ENCODE results near the gene ANKEF1.
"Not testable (repeated sequence)": the region's sequence is repeated elsewhere in the genome, so short reads cannot be mapped to it uniquely, and the experiment has no call there.

ANKEF1 gene

DNA sequence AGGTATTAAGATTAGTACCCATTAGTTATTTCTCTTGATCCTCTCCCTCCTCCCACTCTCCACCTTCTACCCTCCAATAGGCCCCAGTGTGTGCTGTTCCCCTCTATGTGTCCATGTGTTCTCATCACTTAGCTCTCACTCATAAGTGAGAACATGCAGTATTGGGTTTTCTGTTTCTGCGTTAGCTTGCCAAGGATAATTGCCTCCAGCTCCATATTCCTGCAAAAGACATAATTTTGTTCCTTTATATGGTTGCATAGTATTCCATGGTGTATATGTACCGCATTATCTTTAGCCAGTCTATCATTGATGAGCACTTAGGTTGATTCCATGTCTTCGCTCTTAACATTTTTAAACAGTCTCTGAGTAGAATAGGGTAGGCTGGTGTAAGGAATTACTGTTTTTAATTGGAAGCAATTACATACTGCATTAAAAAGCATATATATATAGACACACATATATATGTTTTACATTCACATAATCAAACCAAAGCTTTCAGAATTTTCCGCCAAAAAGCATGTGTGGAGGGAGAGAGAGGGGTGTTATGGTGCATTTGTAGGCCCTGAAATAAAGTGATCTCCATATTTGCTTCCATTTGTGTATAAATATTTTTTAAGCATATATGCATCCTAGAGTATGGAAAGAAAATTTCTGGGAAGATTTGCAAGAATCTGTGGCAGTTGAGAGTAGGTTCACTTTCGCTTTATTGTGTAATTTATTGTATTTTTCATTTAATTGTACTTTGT lies 709 bp upstream of the ANKEF1 start:
- Histone ChIP-seq H3K27me3 (ENCODE audit: insufficient read depth, low read length) (no peaks in the 10 kb centered on the region), H3K9me2 (ENCODE audit: low read depth, low read length) (no peaks in the 10 kb centered on the region), H3K4me1 (ENCODE audit: insufficient read depth, low read length, severe bottlenecking) (peaks cover 6% of the 10 kb centered on the region), H4K20me1 (ENCODE audit: insufficient read depth, low read length) (no peaks in the 10 kb centered on the region), H3K9ac (ENCODE audit: low read length) (no peak overlapping the region), H3K36me3 (ENCODE audit: insufficient read depth, low read length) (no peaks in the 10 kb centered on the region), H3K9me3 (ENCODE audit: low read length) (no peaks in the 10 kb centered on the region), H2AFZ (ENCODE audit: low read length) (no peak overlapping the region), H3K27ac (ENCODE audit: low read depth, low read length, poor library complexity, severe bottlenecking) (no peak overlapping the region), H3K79me2 (ENCODE audit: insufficient read depth, low read length) (no peaks in the 10 kb centered on the region), H3K4me3 (ENCODE audit: low read depth, low read length, poor library complexity, severe bottlenecking) (no peak overlapping the region), H3F3A (ENCODE audit: insufficient read depth, low read length) (no peaks in the 10 kb centered on the region), H3K4me2 (ENCODE audit: low read length) (no peak overlapping the region)
- TF ChIP-seq, protein P1, sequence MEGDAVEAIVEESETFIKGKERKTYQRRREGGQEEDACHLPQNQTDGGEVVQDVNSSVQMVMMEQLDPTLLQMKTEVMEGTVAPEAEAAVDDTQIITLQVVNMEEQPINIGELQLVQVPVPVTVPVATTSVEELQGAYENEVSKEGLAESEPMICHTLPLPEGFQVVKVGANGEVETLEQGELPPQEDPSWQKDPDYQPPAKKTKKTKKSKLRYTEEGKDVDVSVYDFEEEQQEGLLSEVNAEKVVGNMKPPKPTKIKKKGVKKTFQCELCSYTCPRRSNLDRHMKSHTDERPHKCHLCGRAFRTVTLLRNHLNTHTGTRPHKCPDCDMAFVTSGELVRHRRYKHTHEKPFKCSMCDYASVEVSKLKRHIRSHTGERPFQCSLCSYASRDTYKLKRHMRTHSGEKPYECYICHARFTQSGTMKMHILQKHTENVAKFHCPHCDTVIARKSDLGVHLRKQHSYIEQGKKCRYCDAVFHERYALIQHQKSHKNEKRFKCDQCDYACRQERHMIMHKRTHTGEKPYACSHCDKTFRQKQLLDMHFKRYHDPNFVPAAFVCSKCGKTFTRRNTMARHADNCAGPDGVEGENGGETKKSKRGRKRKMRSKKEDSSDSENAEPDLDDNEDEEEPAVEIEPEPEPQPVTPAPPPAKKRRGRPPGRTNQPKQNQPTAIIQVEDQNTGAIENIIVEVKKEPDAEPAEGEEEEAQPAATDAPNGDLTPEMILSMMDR (IDR thresholded peaks at IDR 0.05; ENCODE audit: low read length): no peak
- TF ChIP-seq EZH2 (IDR thresholded peaks at IDR 0.05; ENCODE audit: borderline replicate concordance, low read length): no peak

DNA sequence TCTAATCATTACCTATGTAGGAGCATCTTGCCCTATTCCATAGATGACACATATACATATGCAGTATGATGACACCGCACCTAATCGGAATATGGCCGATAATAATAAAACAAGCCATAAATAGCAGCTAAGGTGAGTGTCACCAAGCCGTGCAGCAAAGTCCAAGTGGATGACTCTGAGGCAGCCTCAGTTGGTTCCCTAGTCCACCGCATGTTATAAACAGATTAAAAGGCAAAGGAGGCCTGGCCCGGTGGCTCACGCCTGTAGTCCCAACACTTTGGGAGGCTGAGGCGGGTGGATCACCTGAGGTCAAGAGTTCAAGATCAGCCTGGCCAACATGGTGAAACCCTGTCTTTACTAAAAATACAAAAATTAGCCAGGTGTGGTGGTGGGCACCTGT lies 1.5 kb downstream of the ANKEF1 start:
- not testable (repeated sequence) for H3K4me1 ChIP-seq (ENCODE audit: insufficient read depth, low read length, severe bottlenecking); H3K4me2 ChIP-seq (ENCODE audit: low read length); H3K79me2 ChIP-seq (ENCODE audit: insufficient read depth, low read length); H3F3A ChIP-seq (ENCODE audit: insufficient read depth, low read length); H3K9ac ChIP-seq (ENCODE audit: low read length); H4K20me1 ChIP-seq (ENCODE audit: insufficient read depth, low read length); H3K36me3 ChIP-seq (ENCODE audit: insufficient read depth, low read length); H3K27ac ChIP-seq (ENCODE audit: low read depth, low read length, poor library complexity, severe bottlenecking); H3K4me3 ChIP-seq (ENCODE audit: low read depth, low read length, poor library complexity, severe bottlenecking); H3K9me2 ChIP-seq (ENCODE audit: low read depth, low read length); H3K9me3 ChIP-seq (ENCODE audit: low read length); H3K27me3 ChIP-seq (ENCODE audit: insufficient read depth, low read length); H2AFZ ChIP-seq (ENCODE audit: low read length)

DNA sequence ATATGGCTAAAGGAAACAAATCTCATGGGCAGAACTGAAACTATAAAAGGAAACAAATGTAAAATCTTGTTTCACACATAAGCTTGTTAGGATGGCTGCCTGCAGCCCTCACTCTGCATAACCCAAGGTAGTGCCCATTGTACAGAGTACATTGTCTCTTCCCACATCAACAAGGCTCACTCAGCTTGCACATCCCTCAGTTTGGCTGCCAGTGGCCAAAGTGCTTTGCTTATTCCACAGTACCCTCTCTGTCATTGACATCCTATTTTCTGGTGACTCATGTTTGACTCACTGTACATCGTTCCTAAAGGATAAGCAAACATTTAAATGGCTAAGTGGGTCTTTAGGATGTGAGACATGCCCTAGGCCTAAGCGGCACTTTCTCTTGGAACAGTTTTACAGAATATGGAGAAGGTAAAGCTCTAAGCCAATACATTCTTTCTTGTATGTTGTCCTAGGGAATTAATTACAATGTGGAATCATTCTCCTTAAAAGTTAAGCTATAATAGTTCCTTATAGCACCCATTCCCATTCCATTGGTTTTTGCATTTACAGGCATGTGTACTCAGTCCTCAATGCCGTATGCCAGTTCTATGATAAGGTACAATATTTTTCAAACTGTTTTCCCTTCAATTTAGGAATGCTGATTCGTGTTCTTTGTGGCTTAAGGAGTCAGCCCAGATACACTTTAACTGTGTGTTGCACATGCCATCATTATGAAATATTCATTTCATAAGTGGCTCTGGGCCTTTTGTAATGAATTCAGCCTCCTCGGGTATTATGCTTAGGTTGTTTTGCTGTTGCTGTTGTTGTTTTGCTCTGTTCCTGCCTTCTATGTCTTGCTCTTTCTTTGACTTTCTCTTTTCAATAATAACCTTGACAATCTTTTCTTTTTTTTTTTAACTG lies 5.5 kb downstream of the ANKEF1 start:
- no peak overlapping the region for H3K27ac ChIP-seq (ENCODE audit: low read depth, low read length, poor library complexity, severe bottlenecking)
- no peak overlapping the region for H3K4me2 ChIP-seq (ENCODE audit: low read length)

More for the DNA sequence above, 5.5 kb downstream of the ANKEF1 start:
- Histone ChIP-seq H3K9me3 (ENCODE audit: low read length) (no peaks in the 10 kb centered on the region), H2AFZ (ENCODE audit: low read length) (no peak overlapping the region), H4K20me1 (ENCODE audit: insufficient read depth, low read length) (no peaks in the 10 kb centered on the region), H3K4me1 (ENCODE audit: insufficient read depth, low read length, severe bottlenecking) (peaks cover 5% of the 10 kb centered on the region), H3K36me3 (ENCODE audit: insufficient read depth, low read length) (no peaks in the 10 kb centered on the region), H3K9me2 (ENCODE audit: low read depth, low read length) (no peaks in the 10 kb centered on the region), H3F3A (ENCODE audit: insufficient read depth, low read length) (no peaks in the 10 kb centered on the region), H3K9ac (ENCODE audit: low read length) (no peak overlapping the region), H3K4me3 (ENCODE audit: low read depth, low read length, poor library complexity, severe bottlenecking) (no peak overlapping the region), H3K79me2 (ENCODE audit: insufficient read depth, low read length) (no peaks in the 10 kb centered on the region), H3K27me3 (ENCODE audit: insufficient read depth, low read length) (no peaks in the 10 kb centered on the region)
- TF ChIP-seq, protein P1 (IDR thresholded peaks at IDR 0.05; ENCODE audit: low read length): no peak
- TF ChIP-seq EZH2 (IDR thresholded peaks at IDR 0.05; ENCODE audit: borderline replicate concordance, low read length): no peak

Data from OCI-LY1 (cell line).